Astrocyte (in vitro differentiated cells and primary cell): ENCODE measurements around the gene HAPLN2. TPM values are rescaled to one million over a fixed set of nuclear protein-coding genes. Genes with fewer than 3 reads are reported as not detected.

ENCODE experiments used
- DNase-seq: peaks from one replicate; pipeline ENCODE4 v3.0.0-alpha.2; 2010; ENCODE audit warnings: low read depth
- FAIRE-seq: peaks from 2 replicates; lab custom pipeline; 2011; peaks lifted over from hg19 to GRCh38; lab: Jason Lieb, UNC
- H2AFZ ChIP-seq: 2 replicates; pipeline ENCODE4 v1.6.0; 2012; ENCODE audit warnings: low read depth, low read length, inconsistent platforms
- H3K27ac ChIP-seq: 2 replicates; pipeline ENCODE4 v1.5.1; 2011; ENCODE audit warnings: low read depth, low read length, inconsistent platforms
- H3K27me3 ChIP-seq: 2 replicates; pipeline ENCODE4 v1.6.0; 2011; ENCODE audit warnings: low read length, inconsistent platforms; ENCODE audit not compliant: insufficient read depth
- H3K36me3 ChIP-seq: 2 replicates; pipeline ENCODE4 v1.5.1; 2011; ENCODE audit warnings: low read length, inconsistent platforms; ENCODE audit not compliant: insufficient read depth
- H3K4me1 ChIP-seq: 2 replicates; pipeline ENCODE4 v1.5.1; 2011; ENCODE audit warnings: low read length, inconsistent platforms; ENCODE audit not compliant: insufficient read depth
- H3K4me2 ChIP-seq: 2 replicates; pipeline ENCODE4 v1.6.0; 2012; ENCODE audit warnings: low read length, inconsistent platforms
- H3K4me3 ChIP-seq: 2 replicates; pipeline ENCODE4 v1.5.1; 2011; ENCODE audit warnings: low read depth, mild to moderate bottlenecking, low read length, inconsistent platforms; ENCODE audit not compliant: insufficient read depth
- H3K79me2 ChIP-seq: 2 replicates; pipeline ENCODE4 v1.6.0; 2012; ENCODE audit warnings: mild to moderate bottlenecking, low read length, inconsistent platforms; ENCODE audit not compliant: insufficient read depth
- H3K9ac ChIP-seq: 2 replicates; pipeline ENCODE4 v1.6.0; 2012; ENCODE audit warnings: mild to moderate bottlenecking, low read length, inconsistent platforms
- H3K9me3 ChIP-seq: 2 replicates; pipeline ENCODE4 v1.5.1; 2012; ENCODE audit warnings: low read depth, mild to moderate bottlenecking, low read length, inconsistent platforms; ENCODE audit not compliant: insufficient read depth
- H4K20me1 ChIP-seq: 2 replicates; pipeline ENCODE4 v1.6.0; 2012; ENCODE audit warnings: low read length, inconsistent platforms; ENCODE audit not compliant: insufficient read depth
- H3K27ac Mint-ChIP-seq: one replicate; pipeline ENCODE4 v1.8.0; 2021; ENCODE audit warnings: mild to moderate bottlenecking, mixed read lengths; ENCODE audit not compliant: unreplicated experiment
- H3K27me3 Mint-ChIP-seq: one replicate; pipeline ENCODE4 v1.8.0; 2021; ENCODE audit warnings: low read depth, mixed read lengths; ENCODE audit not compliant: unreplicated experiment
- H3K36me3 Mint-ChIP-seq: one replicate; pipeline ENCODE4 v1.8.0; 2021; ENCODE audit warnings: low read depth, mixed read lengths; ENCODE audit not compliant: unreplicated experiment
- H3K4me1 Mint-ChIP-seq: one replicate; pipeline ENCODE4 v1.8.0; 2021; ENCODE audit warnings: low read depth, mixed read lengths; ENCODE audit not compliant: unreplicated experiment
- H3K4me3 Mint-ChIP-seq: one replicate; pipeline ENCODE4 v1.8.0; 2021; ENCODE audit warnings: mild to moderate bottlenecking, moderate library complexity, mixed read lengths; ENCODE audit not compliant: unreplicated experiment
- H3K9me3 Mint-ChIP-seq: one replicate; pipeline ENCODE4 v1.8.0; 2021; ENCODE audit warnings: mild to moderate bottlenecking, mixed read lengths; ENCODE audit not compliant: unreplicated experiment
- CTCF ChIP-seq: IDR thresholded peaks from 2 replicates; pipeline ENCODE4 v1.5.1; 2011; ENCODE audit warnings: low read depth, mild to moderate bottlenecking, inconsistent platforms, low read length, moderate library complexity; ENCODE audit not compliant: insufficient read depth
- EZH2 ChIP-seq: IDR thresholded peaks from 2 replicates; pipeline ENCODE4 v1.6.1; 2012; ENCODE audit warnings: mild to moderate bottlenecking, low read length, inconsistent platforms; ENCODE audit not compliant: insufficient read depth
- total RNA-seq: library from RNA; stranded (reverse); gene quantifications from 2 replicates; pipeline ENCODE4 v1.2.1, GENCODE V29; 2021

HAPLN2 gene
- total RNA-seq, 1 donor from 2014 or later = not detected

GRCh38 chr1:156595016-156595415 lies 24.2 kb upstream of the HAPLN2 start:
- Histone ChIP-seq H3K27ac (no peak overlapping the region), H3K36me3 (peaks cover 37% of the 10 kb centered on the region), H3K4me3 (no peak overlapping the region), H3K9me3 (no peaks in the 10 kb centered on the region), H3K27me3 (no peaks in the 10 kb centered on the region), H4K20me1 (peaks cover 32% of the 10 kb centered on the region), H2AFZ (no peak overlapping the region), H3K79me2 (peaks cover 29% of the 10 kb centered on the region), H3K4me1 (peaks cover 12% of the 10 kb centered on the region), H3K9ac (no peak overlapping the region), H3K4me2 (no peak overlapping the region)
- DNase-seq = no peak
- peaks cover 23% of the 10 kb centered on the region for H3K36me3 Mint-ChIP-seq
- no peak for FAIRE-seq
- no peaks in the 10 kb centered on the region for H3K27me3 Mint-ChIP-seq
- H3K27ac Mint-ChIP-seq = no peak overlapping the region
- H3K9me3 Mint-ChIP-seq = peaks cover 2% of the 10 kb centered on the region
- TF ChIP-seq CTCF (no peak), EZH2 (no peak)
- H3K4me1 Mint-ChIP-seq = peaks cover 3% of the 10 kb centered on the region
- no peak overlapping the region for H3K4me3 Mint-ChIP-seq

- H3K9me3 Mint-ChIP-seq = peaks cover 2% of the 10 kb centered on the region
- peaks cover 32% of the 10 kb centered on the region for H4K20me1 ChIP-seq
- H3K27me3 Mint-ChIP-seq = no peaks in the 10 kb centered on the region
- FAIRE-seq (no peak), DNase-seq (no peak)
- peaks cover 37% of the 10 kb centered on the region for H3K36me3 ChIP-seq
- no peak overlapping the region for H3K4me3 Mint-ChIP-seq
- TF ChIP-seq CTCF (no peak), EZH2 (no peak)
- H3K4me1 ChIP-seq = peaks cover 12% of the 10 kb centered on the region
- no peaks in the 10 kb centered on the region for H3K9me3 ChIP-seq
- H3K9ac ChIP-seq = no peak overlapping the region
- peaks cover 23% of the 10 kb centered on the region for H3K36me3 Mint-ChIP-seq
- no peak overlapping the region for H3K4me3 ChIP-seq
- H3K27me3 ChIP-seq = no peaks in the 10 kb centered on the region
- no peak overlapping the region for H3K27ac ChIP-seq
- peaks cover 5% of the 10 kb centered on the region for H3K4me1 Mint-ChIP-seq
- peaks cover 41% of the 10 kb centered on the region for H3K79me2 ChIP-seq
- H3K27ac Mint-ChIP-seq = no peak overlapping the region
- no peak overlapping the region for H3K4me2 ChIP-seq
- H2AFZ ChIP-seq = no peak overlapping the region
Measured at GRCh38 chr1:156596426-156596825, 22.8 kb upstream of the HAPLN2 start.

GRCh38 chr1:156598125-156598524 lies 21.1 kb upstream of the HAPLN2 start:
- no peak overlapping the region for H3K4me3 ChIP-seq
- H3K27me3 ChIP-seq = no peaks in the 10 kb centered on the region
- no peak for DNase-seq
- no peak overlapping the region for H3K9ac ChIP-seq
- Mint-ChIP-seq H3K27ac (no peak overlapping the region), H3K4me3 (peak overlapping the region; percentile 27), H3K9me3 (no peaks in the 10 kb centered on the region), H3K4me1 (peaks cover 7% of the 10 kb centered on the region), H3K27me3 (no peaks in the 10 kb centered on the region), H3K36me3 (peaks cover 21% of the 10 kb centered on the region)
- peaks cover 8% of the 10 kb centered on the region for H3K4me1 ChIP-seq
- H3K9me3 ChIP-seq = no peaks in the 10 kb centered on the region
- no peak for TF ChIP-seq EZH2
- TF ChIP-seq CTCF = no peak
- H3K36me3 ChIP-seq = peaks cover 37% of the 10 kb centered on the region
- no peak overlapping the region for H3K27ac ChIP-seq
- H4K20me1 ChIP-seq = peaks cover 32% of the 10 kb centered on the region
- FAIRE-seq = no peak
- no peak overlapping the region for H3K4me2 ChIP-seq
- peaks cover 32% of the 10 kb centered on the region for H3K79me2 ChIP-seq
- H2AFZ ChIP-seq = no peak overlapping the region
